Inferior parietal cortex (tissue), 1 donor: ENCODE measurements around the gene SOWAHC.

ENCODE experiments used
- DNase-seq: peaks from one replicate; pipeline ENCODE4 v3.0.0-alpha.2; 2016; ENCODE audit errors: extremely low spot score

SOWAHC gene

DNA sequence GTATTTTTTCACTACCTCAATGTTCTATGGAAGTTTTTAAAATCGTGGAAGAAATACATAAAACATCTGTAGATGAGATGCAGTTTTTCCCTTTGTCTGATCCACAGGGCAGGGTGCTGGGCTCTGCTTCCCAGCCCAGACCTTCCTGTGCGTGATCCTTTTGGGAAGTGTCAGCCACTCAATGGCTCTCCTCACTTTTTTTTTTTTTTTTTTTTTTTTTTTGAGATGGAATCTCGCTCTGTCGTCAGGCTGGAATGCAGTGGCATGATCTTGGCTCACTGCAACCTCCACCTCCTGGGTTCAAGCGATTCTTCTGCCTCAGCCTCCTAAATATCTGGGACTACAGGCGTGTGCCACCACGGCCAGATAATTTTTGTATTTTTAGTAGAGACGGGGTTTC lies 32.8 kb downstream of the SOWAHC start:
- DNase-seq, result no peak

- DNase-seq, result no peak
Measured at GRCh38 chr2:109647636-109648035, 33.5 kb downstream of the SOWAHC start.

- no peak for DNase-seq
Measured at GRCh38 chr2:109648041-109648527, 33.9 kb downstream of the SOWAHC start.

GRCh38 chr2:109649736-109650695 lies 35.9 kb downstream of the SOWAHC start:
- no peak for DNase-seq

GRCh38 chr2:109654326-109655050 lies 40.3 kb downstream of the SOWAHC start:
- no peak for DNase-seq

- no peak for DNase-seq
Measured at GRCh38 chr2:109655287-109655686, 41.1 kb downstream of the SOWAHC start.

GRCh38 chr2:109659396-109660045 lies 45.4 kb downstream of the SOWAHC start:
- DNase-seq, result no peak

DNA sequence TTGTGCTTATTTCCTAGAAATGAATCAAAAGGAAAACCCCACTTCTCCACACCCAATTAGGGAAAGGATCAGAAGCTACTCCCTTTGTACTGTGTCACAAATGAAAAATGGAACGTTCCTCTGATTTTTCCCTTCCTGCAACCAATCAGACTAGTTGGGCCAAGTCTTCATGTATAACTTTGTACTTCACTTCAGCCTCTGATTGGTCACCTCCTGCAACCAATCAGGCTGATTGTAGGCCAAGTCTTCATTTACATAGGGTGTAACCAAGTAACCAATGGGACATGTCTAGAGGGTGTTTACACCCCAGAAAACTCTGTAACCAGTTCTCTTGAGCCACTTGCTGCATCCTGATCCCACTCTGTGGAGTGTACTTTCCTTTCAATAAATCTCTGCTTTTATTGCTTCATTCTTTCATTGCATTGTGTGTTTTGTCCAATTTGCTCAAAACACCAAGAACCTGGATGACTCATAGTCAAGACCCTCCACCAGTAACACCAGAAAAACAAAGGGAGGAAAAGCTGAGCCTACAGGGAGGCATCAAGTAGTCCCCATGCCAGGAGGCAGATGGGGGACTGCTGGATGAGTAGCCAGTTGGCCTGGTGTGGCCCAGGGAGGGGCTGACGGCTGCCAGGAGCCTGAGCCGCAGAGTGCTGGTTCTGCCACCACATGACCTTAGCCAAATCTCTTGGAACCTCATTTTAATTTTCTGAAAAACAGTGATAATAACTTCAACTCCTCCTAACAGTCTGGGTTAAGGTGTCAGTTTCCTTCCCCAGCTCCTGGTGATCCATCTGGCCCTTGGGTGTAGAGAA lies 46.1 kb downstream of the SOWAHC start:
- no peak for DNase-seq

DNA sequence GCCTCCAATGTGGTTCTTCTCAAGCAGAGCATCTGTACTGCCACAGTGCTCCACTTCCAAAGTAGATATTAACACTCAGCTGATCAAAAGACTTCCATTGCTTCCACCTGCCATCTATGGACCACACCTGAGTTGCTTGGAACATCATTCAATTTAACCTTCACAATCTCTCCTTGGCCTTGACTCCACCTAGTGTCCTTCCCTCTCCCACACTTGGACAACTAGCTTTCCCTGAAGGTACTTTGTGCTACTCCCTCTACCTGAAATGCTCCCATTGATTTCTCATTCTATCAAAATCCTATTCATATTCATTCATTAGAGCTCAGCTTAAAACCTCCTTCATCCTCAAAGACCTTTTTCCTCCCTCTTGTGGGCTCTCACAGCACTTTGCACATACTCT lies 48.7 kb downstream of the SOWAHC start:
- DNase-seq, result no peak

DNA sequence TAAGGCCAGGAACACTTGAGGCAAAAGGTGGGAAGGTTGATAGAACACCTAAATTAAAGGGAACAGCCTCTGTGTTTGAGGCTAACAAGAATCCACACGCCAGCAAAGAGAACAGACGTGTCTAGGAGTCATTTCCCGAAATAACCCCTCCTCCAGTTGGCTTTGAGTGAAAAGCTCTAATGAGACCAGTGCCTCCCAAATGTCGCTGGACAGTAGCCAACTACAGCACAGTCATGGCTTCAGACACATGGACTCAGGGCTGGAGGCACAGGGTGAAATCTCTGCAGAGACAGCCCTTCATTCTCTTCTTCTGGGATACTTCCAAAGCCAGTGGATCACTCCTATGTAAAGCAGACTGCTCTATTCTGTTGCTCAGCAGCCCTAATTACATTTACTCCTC lies 49.6 kb downstream of the SOWAHC start:
- peak; percentile 28 for DNase-seq

DNA sequence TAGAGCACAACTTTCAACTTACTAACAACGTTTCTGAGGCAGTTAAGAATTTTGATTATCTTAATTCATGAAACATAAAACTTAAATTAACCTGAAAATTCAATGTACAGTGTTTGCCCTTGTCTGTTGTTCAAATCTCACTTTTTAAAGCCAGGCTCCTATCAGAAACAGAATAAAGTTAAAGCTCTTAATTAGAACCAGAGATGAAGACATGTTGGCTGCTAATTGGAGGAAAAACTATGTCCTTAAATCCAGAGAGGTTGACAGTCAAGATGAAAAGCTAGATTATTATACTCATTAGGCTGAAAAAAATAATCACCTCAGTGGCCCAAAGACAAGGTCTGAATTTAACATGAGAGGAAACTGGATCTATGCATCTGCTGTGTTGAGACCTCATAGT lies 52.3 kb downstream of the SOWAHC start:
- no peak for DNase-seq
